DMS53 treated with DMSO at 0.1 percent for 48 hours (cell line): ENCODE measurements around the gene TINAGL1.
A peak's percentile ranks its signal among the peaks of the same experiment; 100 is the strongest.

Source experiments
- DNase-seq: peaks from one replicate; lab custom pipeline; 2025; ENCODE audit not compliant: unreplicated experiment; lab: John Stamatoyannopoulos, UW

The TINAGL1 gene

GRCh38 chr1:31568895-31569595 is 7.3 kb upstream of the TINAGL1 start:
- no peak for DNase-seq

GRCh38 chr1:31569596-31570173 is 6.6 kb upstream of the TINAGL1 start:
- no peak for DNase-seq

- DNase-seq, result no peak
Observed at GRCh38 chr1:31570228-31570627, 6.1 kb upstream of the TINAGL1 start.

GRCh38 chr1:31570906-31571305 is 5.4 kb upstream of the TINAGL1 start:
- no peak for DNase-seq

GRCh38 chr1:31571340-31572295 is 4.7 kb upstream of the TINAGL1 start:
- no peak for DNase-seq

- DNase-seq, result no peak
Observed at GRCh38 chr1:31572323-31573104, 3.8 kb upstream of the TINAGL1 start.

- DNase-seq, result no peak
Observed at GRCh38 chr1:31573261-31573660, 3.1 kb upstream of the TINAGL1 start.

GRCh38 chr1:31574749-31575368 is 1.5 kb upstream of the TINAGL1 start:
- DNase-seq, result no peak

- DNase-seq, result no peak
Observed at GRCh38 chr1:31575369-31576140, 760 bp upstream of the TINAGL1 start.

- DNase-seq, result peak; percentile 21
Observed at GRCh38 chr1:31576743-31577455, 584 bp downstream of the TINAGL1 start.

- DNase-seq, result peak; percentile 47
Observed at GRCh38 chr1:31577515-31578192, 1.3 kb downstream of the TINAGL1 start.

GRCh38 chr1:31579374-31579773 is 3.1 kb downstream of the TINAGL1 start:
- no peak for DNase-seq

GRCh38 chr1:31580513-31580870 is 4.2 kb downstream of the TINAGL1 start:
- no peak for DNase-seq

GRCh38 chr1:31580891-31581603 is 4.7 kb downstream of the TINAGL1 start:
- DNase-seq, result no peak

GRCh38 chr1:31581821-31582810 is 5.8 kb downstream of the TINAGL1 start:
- DNase-seq, result no peak

- no peak for DNase-seq
Observed at GRCh38 chr1:31583082-31583994, 7.0 kb downstream of the TINAGL1 start.
